Mesenchymal stem cell (in vitro differentiated cells and primary cell): Measurements from ENCODE around the gene CHADL.
"Not testable (repeated sequence)": the region's sequence is repeated elsewhere in the genome, so short reads cannot be mapped to it uniquely, and the experiment has no call there.

Source experiments
- DNase-seq: peaks from one replicate; pipeline ENCODE4 v3.0.0-alpha.2; 2013
- H2AFZ ChIP-seq: one replicate; pipeline ENCODE4 v1.6.1; 2013; ENCODE audit warnings: low read depth, mild to moderate bottlenecking, control low read depth, inconsistent platforms, low read length, moderate library complexity
- H2AK5ac ChIP-seq: 2 replicates; pipeline ENCODE4 v1.6.1; 2013; ENCODE audit warnings: low read length, moderate library complexity, mild to moderate bottlenecking, inconsistent platforms; ENCODE audit not compliant: severe bottlenecking
- H2BK120ac ChIP-seq: one replicate; pipeline ENCODE4 v1.6.1; 2013; ENCODE audit warnings: low read depth, mild to moderate bottlenecking, inconsistent platforms, low read length, moderate library complexity
- H2BK12ac ChIP-seq, 2 experiments: one replicate each; pipeline ENCODE4 v1.6.1; 2013; ENCODE audit warnings: inconsistent platforms in 2 of 2, low read length in 2 of 2, mild to moderate bottlenecking in 2 of 2, moderate library complexity in 2 of 2, control low read depth in 1 of 2
- H2BK15ac ChIP-seq: one replicate; pipeline ENCODE4 v1.6.1; 2013; ENCODE audit warnings: mild to moderate bottlenecking, low read depth, inconsistent platforms; ENCODE audit not compliant: poor library complexity, severe bottlenecking
- H2BK5ac ChIP-seq: 2 replicates; pipeline ENCODE4 v1.6.1; 2013; ENCODE audit warnings: low read depth, mild to moderate bottlenecking, low read length, control low read depth, inconsistent platforms; ENCODE audit not compliant: poor library complexity, severe bottlenecking
- H3K14ac ChIP-seq, 2 experiments: one replicate each; pipeline ENCODE4 v1.6.1; 2013; ENCODE audit warnings: inconsistent platforms in 2 of 2, low read length in 2 of 2, control low read depth in 1 of 2, mild to moderate bottlenecking in 1 of 2, moderate library complexity in 1 of 2
- H3K18ac ChIP-seq, 2 experiments: one replicate each; pipeline ENCODE4 v1.6.1; 2013; ENCODE audit warnings: inconsistent platforms in 2 of 2, low read length in 2 of 2, control low read depth in 1 of 2, low read depth in 1 of 2, mild to moderate bottlenecking in 1 of 2
- H3K23ac ChIP-seq, 2 experiments: one replicate each; pipeline ENCODE4 v1.6.1; 2013; ENCODE audit warnings: inconsistent platforms in 2 of 2, low read length in 2 of 2, mild to moderate bottlenecking in 2 of 2, moderate library complexity in 2 of 2, control low read depth in 1 of 2
- H3K27ac ChIP-seq: 2 replicates; pipeline ENCODE4 v1.5.1; 2013; ENCODE audit warnings: mild to moderate bottlenecking, moderate library complexity, low read length, control low read depth, inconsistent platforms; ENCODE audit not compliant: poor library complexity, severe bottlenecking
- H3K27me3 ChIP-seq, 2 experiments: 2 replicates each; pipeline versions ENCODE4 v1.6.1 to v1.7.0; 2013; ENCODE audit warnings: low read length in 2 of 2, mild to moderate bottlenecking in 2 of 2, moderate library complexity in 2 of 2, control low read depth in 1 of 2, inconsistent platforms in 1 of 2; ENCODE audit not compliant: control insufficient read depth in 1 of 2, insufficient read depth in 1 of 2
- H3K36me3 ChIP-seq, 2 experiments: 2 replicates each; pipeline versions ENCODE4 v1.6.1 to v1.7.0; 2013; ENCODE audit warnings: low read length in 2 of 2, control low read depth in 1 of 2, inconsistent platforms in 1 of 2, low read depth in 1 of 2, mild to moderate bottlenecking in 1 of 2; ENCODE audit not compliant: insufficient read depth in 2 of 2, control insufficient read depth in 1 of 2
- H3K4ac ChIP-seq, 2 experiments: one replicate each; pipeline ENCODE4 v1.6.1; 2013; ENCODE audit warnings: inconsistent platforms in 2 of 2, low read length in 2 of 2, mild to moderate bottlenecking in 2 of 2, moderate library complexity in 2 of 2, control low read depth in 1 of 2, low read depth in 1 of 2
- H3K4me1 ChIP-seq: 2 replicates; pipeline ENCODE4 v1.6.1; 2013; ENCODE audit warnings: low read depth, low read length, control low read depth; ENCODE audit not compliant: control insufficient read depth, insufficient read depth
- H3K4me2 ChIP-seq: 2 replicates; pipeline ENCODE4 v1.6.1; 2013; ENCODE audit warnings: low read length, mild to moderate bottlenecking, inconsistent platforms; ENCODE audit not compliant: poor library complexity, severe bottlenecking
- H3K4me3 ChIP-seq, 2 experiments: 2 replicates each; pipeline versions ENCODE4 v1.5.1 to v1.7.0; 2013; ENCODE audit warnings: low read length in 2 of 2, mild to moderate bottlenecking in 2 of 2, control low read depth in 1 of 2, low read depth in 1 of 2; ENCODE audit not compliant: insufficient read depth in 1 of 2
- H3K79me1 ChIP-seq: replicated peaks from 2 replicates; pipeline ENCODE4 v1.6.1; 2013; ENCODE audit warnings: mild to moderate bottlenecking, control low read depth, low read length, inconsistent platforms; ENCODE audit not compliant: poor library complexity, severe bottlenecking
- H3K9ac ChIP-seq: 2 replicates; pipeline ENCODE4 v1.7.0; 2013; ENCODE audit warnings: mild to moderate bottlenecking, low read length, moderate library complexity
- H3K9me3 ChIP-seq: 2 replicates; pipeline ENCODE4 v1.7.0; 2013; ENCODE audit warnings: mild to moderate bottlenecking, low read length; ENCODE audit not compliant: control insufficient read depth
- H4K8ac ChIP-seq: one replicate; pipeline ENCODE4 v1.6.1; 2013; ENCODE audit warnings: inconsistent platforms, mild to moderate bottlenecking, low read length, moderate library complexity
- H4K91ac ChIP-seq: one replicate; pipeline ENCODE4 v1.6.1; 2013; ENCODE audit warnings: mild to moderate bottlenecking, low read length, inconsistent platforms
- WGBS: methylation state at CpG from one replicate; pipeline ENCODE4 v1.1.7; 2013; ENCODE audit warnings: mixed read lengths; 5-methylcytosine and 5-hydroxymethylcytosine counted together

The CHADL gene

DNA sequence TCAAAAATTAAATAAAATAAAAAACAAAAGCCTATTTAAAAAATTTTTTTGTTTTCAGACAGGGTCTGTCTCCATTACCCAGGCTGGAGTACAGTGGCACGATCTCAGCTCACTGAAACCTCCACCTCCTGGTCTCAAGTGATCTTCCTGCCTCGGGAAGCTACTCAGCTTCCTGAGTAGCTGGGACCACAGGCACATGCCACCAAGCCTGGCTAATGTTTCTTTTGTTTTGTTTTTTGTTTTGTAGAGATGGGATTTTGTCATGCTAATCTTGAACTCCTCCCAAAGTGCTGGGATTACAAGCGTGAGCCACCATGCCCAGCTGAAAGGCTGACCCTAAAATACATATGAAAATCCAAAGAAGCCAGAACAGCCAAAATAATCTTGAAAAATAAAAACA, 56.1 kb downstream of the CHADL start:
- no peaks in the 10 kb centered on the region for H3K27me3 ChIP-seq
- no peak overlapping the region for H3K4me3 ChIP-seq
- H2BK120ac ChIP-seq: no peak overlapping the region
- no peak overlapping the region for H2BK5ac ChIP-seq
- H4K8ac ChIP-seq: no peak overlapping the region
- H3K9me3 ChIP-seq: no peaks in the 10 kb centered on the region
- no peak overlapping the region for H3K23ac ChIP-seq
- no peak overlapping the region for H3K4ac ChIP-seq
- no peaks in the 10 kb centered on the region for H3K79me1 ChIP-seq
- no peak for DNase-seq
- no peak overlapping the region for H3K14ac ChIP-seq
- no peak overlapping the region for H3K27ac ChIP-seq
- H2BK15ac ChIP-seq: no peak overlapping the region
- H2AFZ ChIP-seq: no peak overlapping the region
- no peak overlapping the region for H4K91ac ChIP-seq
- 70% methylated on average over 3 of the region's 3 CpGs for WGBS
- H3K18ac ChIP-seq: no peak overlapping the region
- peaks cover 3 to 13% of the 10 kb centered on the region in 2 experiments for H3K36me3 ChIP-seq
- H2AK5ac ChIP-seq: no peak overlapping the region
- H3K9ac ChIP-seq: no peak overlapping the region
- peak overlapping the region; percentile 34 for H3K4me2 ChIP-seq
- peaks cover 7% of the 10 kb centered on the region for H3K4me1 ChIP-seq
- no peak overlapping the region for H2BK12ac ChIP-seq

DNA sequence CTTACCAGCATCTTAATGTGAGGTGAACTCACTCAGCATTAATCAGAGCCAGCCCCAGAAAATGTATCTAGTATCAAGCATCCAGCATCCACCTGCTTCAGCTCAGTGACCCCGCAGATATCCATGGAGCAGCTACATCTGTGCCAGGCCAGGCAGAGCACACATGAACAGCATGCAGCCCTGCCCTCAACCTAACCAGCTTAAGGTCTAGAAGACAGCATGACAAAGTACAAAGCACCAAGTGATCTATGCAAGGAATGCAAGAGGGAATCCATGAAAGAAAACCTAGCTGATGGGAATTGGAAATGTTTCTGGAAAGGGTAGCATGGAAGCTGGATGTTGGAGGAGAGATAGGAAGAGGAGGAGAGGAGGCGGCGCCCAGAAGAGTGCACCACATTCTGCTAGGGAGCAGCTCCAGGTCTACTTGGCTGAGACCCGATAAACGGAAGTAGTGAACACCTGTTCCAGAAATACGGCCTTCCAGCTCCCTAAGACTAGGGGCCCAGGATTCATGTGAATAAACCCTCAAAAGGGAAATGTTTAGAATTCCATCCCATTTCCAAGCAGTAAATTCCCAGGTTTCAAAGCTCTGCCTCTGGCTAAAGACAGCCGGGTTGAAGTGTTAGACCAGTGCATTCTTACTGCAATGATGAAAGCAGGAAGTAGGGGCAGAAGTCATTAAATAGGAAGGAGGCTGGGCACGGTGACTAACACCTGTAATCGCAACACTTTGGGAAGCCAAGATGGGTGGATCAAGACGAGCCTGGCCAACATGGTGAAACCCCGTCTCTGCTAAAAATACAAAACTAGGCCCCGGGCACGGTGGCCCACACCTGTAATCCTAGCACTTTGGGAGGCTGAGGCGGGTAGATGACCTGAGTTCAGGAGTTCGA, 59.1 kb downstream of the CHADL start:
- H3K4me1 ChIP-seq: peaks cover 20% of the 10 kb centered on the region
- no peak overlapping the region for H2BK5ac ChIP-seq
- H3K23ac ChIP-seq: peak overlapping the region in 1 of 2 experiments; percentile 18
- H3K18ac ChIP-seq: peak overlapping the region; percentile 5 to 74
- H2AFZ ChIP-seq: no peak overlapping the region
- peak overlapping the region; percentile 48 for H3K27ac ChIP-seq
- H3K9me3 ChIP-seq: no peaks in the 10 kb centered on the region
- H2AK5ac ChIP-seq: no peak overlapping the region
- H3K4me2 ChIP-seq: no peak overlapping the region
- 50% methylated on average over 15 of the region's 15 CpGs for WGBS
- DNase-seq: peak; percentile 90
- peak overlapping the region in 1 of 2 experiments; percentile 48 for H2BK12ac ChIP-seq
- no peak overlapping the region for H3K9ac ChIP-seq
- no peak overlapping the region for H2BK120ac ChIP-seq
- peaks cover 25 to 42% of the 10 kb centered on the region in 2 experiments for H3K36me3 ChIP-seq
- no peak overlapping the region for H4K8ac ChIP-seq
- H2BK15ac ChIP-seq: no peak overlapping the region
- H3K79me1 ChIP-seq: peaks cover 11% of the 10 kb centered on the region
- no peak overlapping the region for H3K4ac ChIP-seq
- no peak overlapping the region for H3K4me3 ChIP-seq
- no peaks in the 10 kb centered on the region for H3K27me3 ChIP-seq
- H4K91ac ChIP-seq: no peak overlapping the region
- peak overlapping the region in 1 of 2 experiments; percentile 11 for H3K14ac ChIP-seq

GRCh38 chr22:41180926-41181325, 59.8 kb downstream of the CHADL start:
- H3K4ac ChIP-seq: no peak overlapping the region
- H2BK5ac ChIP-seq: no peak overlapping the region
- no peaks in the 10 kb centered on the region for H3K27me3 ChIP-seq
- H2AFZ ChIP-seq: no peak overlapping the region
- H3K27ac ChIP-seq: no peak overlapping the region
- no peak overlapping the region for H4K91ac ChIP-seq
- no peak overlapping the region for H2BK12ac ChIP-seq
- no peak overlapping the region for H4K8ac ChIP-seq
- peak overlapping the region in 1 of 2 experiments; percentile 11 for H3K14ac ChIP-seq
- H3K79me1 ChIP-seq: peaks cover 11% of the 10 kb centered on the region
- H3K4me2 ChIP-seq: no peak overlapping the region
- no peaks in the 10 kb centered on the region for H3K9me3 ChIP-seq
- no peak overlapping the region for H2BK120ac ChIP-seq
- H3K4me3 ChIP-seq: no peak overlapping the region
- WGBS: 96% methylated on average over 3 of the region's 3 CpGs
- no peak for DNase-seq
- H2BK15ac ChIP-seq: no peak overlapping the region
- no peak overlapping the region for H2AK5ac ChIP-seq
- H3K4me1 ChIP-seq: peaks cover 20% of the 10 kb centered on the region
- peaks cover 32 to 49% of the 10 kb centered on the region in 2 experiments for H3K36me3 ChIP-seq
- no peak overlapping the region for H3K18ac ChIP-seq
- H3K23ac ChIP-seq: no peak overlapping the region
- H3K9ac ChIP-seq: no peak overlapping the region

DNA sequence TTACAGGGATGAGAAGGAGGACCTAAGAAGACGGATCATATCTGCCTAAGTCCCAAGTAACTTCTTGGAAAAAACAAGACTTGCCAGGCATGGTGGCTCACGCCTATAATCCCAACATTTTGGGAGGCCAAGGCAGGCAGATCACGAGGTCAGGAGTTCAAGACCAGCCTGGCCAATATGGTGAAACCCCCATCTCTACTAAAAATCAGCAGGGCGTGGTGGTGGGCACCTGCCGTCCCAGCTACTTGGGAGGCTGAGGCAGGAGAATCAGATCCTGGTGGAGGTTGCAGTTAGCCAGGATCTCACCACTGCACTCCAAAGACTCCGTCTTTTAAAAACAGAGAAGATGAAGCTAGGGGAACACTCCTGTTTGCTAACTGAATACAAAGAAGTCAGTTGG, 60.4 kb downstream of the CHADL start:
- H3K9ac ChIP-seq, H2BK12ac ChIP-seq, DNase-seq, H3K14ac ChIP-seq, H3K23ac ChIP-seq, H3K27ac ChIP-seq, H2BK5ac ChIP-seq, H3K4ac ChIP-seq, H3K4me2 ChIP-seq, H3K4me3 ChIP-seq, H3K18ac ChIP-seq, H2BK15ac ChIP-seq, H3K27me3 ChIP-seq, H2BK120ac ChIP-seq, H3K9me3 ChIP-seq, H2AFZ ChIP-seq, H4K91ac ChIP-seq, H4K8ac ChIP-seq, H2AK5ac ChIP-seq: not testable (repeated sequence)
- WGBS: 98% methylated on average over 6 of the region's 6 CpGs
- Histone ChIP-seq H3K79me1 (peaks cover 15% of the 10 kb centered on the region), H3K36me3 (peaks cover 35 to 55% of the 10 kb centered on the region in 2 experiments), H3K4me1 (peaks cover 20% of the 10 kb centered on the region)
